Measurements from ENCODE around the gene MYZAP.

GRCh38 chr15:57548351-57548750 is 43.4 kb upstream of the MYZAP start:
- TF ChIP-seq RAD21 (IDR thresholded peaks at IDR 0.05; ENCODE audit: low read length) (no peak), CTCF (conservative IDR thresholded peaks at IDR 0.05; ENCODE audit: low read depth, low read length) (no peak), NFE2L2 (IDR thresholded peaks at IDR 0.05; ENCODE audit: low read depth, low read length) (no peak), POLR2A (IDR thresholded peaks at IDR 0.05; ENCODE audit: low read depth, low read length) (no peak), MAFK (IDR thresholded peaks at IDR 0.05; ENCODE audit: low read depth, low read length) (no peak)
